Epithelial cell of proximal tubule (primary cell): ENCODE measurements around the gene TMEM115. TPM values are rescaled to one million over a fixed set of nuclear protein-coding genes. Genes with fewer than 3 reads are reported as not detected.

Source experiments
- DNase-seq: peaks from one replicate; pipeline ENCODE4 v3.0.0-alpha.2; 2011; ENCODE audit warnings: low read depth
- H3K4me3 ChIP-seq: 2 replicates; pipeline ENCODE4 v1.5.1; 2011; ENCODE audit warnings: low read depth, mild to moderate bottlenecking, low read length
- total RNA-seq: library from RNA; depleted of rRNA; stranded (reverse); fragments of >200 nt; gene quantifications from 2 replicates; pipeline ENCODE4 v1.2.3, GENCODE V29; 2015
- TF ChIP-seq, protein P1 (sequence below): conservative IDR thresholded peaks from 2 replicates; pipeline ENCODE4 v1.5.1; 2012; ENCODE audit warnings: low read depth, mild to moderate bottlenecking, low read length

The TMEM115 gene
- total RNA-seq, 1 donor from 2014 or later, result 54.6 TPM

GRCh38 chr3:50359760-50360110, 414 bp upstream of the TMEM115 start:
- DNase-seq, result no peak
- TF ChIP-seq, protein P1, sequence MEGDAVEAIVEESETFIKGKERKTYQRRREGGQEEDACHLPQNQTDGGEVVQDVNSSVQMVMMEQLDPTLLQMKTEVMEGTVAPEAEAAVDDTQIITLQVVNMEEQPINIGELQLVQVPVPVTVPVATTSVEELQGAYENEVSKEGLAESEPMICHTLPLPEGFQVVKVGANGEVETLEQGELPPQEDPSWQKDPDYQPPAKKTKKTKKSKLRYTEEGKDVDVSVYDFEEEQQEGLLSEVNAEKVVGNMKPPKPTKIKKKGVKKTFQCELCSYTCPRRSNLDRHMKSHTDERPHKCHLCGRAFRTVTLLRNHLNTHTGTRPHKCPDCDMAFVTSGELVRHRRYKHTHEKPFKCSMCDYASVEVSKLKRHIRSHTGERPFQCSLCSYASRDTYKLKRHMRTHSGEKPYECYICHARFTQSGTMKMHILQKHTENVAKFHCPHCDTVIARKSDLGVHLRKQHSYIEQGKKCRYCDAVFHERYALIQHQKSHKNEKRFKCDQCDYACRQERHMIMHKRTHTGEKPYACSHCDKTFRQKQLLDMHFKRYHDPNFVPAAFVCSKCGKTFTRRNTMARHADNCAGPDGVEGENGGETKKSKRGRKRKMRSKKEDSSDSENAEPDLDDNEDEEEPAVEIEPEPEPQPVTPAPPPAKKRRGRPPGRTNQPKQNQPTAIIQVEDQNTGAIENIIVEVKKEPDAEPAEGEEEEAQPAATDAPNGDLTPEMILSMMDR, result no peak
- H3K4me3 ChIP-seq, result peak overlapping the region; percentile 94

DNA sequence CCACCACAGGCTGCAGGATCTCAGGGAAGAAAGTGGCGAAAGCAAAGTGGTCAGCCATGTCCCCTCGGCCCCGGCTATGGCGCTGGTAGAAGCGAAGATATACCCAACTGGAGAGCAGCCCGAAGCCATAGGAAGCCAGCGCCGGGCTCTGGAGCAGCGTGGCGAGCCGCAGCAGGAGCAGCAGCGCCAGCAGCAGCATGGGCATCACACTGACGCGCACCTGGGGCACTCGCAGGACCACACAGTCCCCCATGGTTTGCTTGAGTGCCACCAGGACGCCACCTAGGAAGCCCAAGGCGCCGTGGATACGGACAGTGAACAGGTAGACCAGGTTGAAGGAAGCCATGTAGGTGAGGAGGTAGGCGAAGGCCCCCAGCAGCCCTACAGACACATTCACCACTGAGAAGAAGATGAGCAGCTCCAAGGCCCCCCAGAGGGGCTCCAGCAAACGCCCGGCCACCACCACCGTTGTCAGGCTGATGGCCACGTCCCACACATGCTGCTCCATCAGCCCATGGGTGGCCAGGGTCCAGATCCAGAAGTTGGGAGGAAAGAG, 888 bp downstream of the TMEM115 start:
- no peak for DNase-seq
- TF ChIP-seq, protein P1, result no peak
- peak overlapping the region; percentile 94 for H3K4me3 ChIP-seq

- TF ChIP-seq, protein P1, result no peak
- H3K4me3 ChIP-seq, result peak overlapping the region; percentile 94
- no peak for DNase-seq
Observed at GRCh38 chr3:50357481-50357880, 1.8 kb downstream of the TMEM115 start.

GRCh38 chr3:50356553-50356952, 2.8 kb downstream of the TMEM115 start:
- no peak for DNase-seq
- TF ChIP-seq, protein P1, result no peak
- peak overlapping the region; percentile 94 for H3K4me3 ChIP-seq

GRCh38 chr3:50355829-50356552, 3.3 kb downstream of the TMEM115 start:
- H3K4me3 ChIP-seq, result peak overlapping the region; percentile 94
- TF ChIP-seq, protein P1, result no peak
- DNase-seq, result no peak

DNA sequence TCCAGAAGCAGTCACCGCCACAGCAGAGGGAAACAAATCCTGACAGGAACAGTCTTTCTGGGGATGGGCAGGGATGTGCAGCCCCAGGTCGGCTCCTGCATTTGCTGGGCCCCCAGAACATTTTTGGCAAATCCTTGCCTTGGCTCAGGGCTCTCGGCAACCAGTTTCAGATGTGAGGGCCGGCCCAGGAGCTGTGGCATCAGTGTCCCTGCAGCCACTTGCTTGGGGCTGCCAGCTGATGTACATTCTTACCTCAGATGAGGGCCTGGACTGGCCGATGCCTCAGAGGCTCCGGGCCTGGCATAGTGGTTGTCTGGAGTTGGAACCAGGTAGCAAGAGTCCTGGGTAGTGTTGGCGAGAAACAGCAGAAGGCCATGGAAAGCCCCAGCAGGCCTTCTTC, 4.5 kb downstream of the TMEM115 start:
- no peak overlapping the region for H3K4me3 ChIP-seq
- TF ChIP-seq, protein P1, result no peak
- DNase-seq, result no peak

DNA sequence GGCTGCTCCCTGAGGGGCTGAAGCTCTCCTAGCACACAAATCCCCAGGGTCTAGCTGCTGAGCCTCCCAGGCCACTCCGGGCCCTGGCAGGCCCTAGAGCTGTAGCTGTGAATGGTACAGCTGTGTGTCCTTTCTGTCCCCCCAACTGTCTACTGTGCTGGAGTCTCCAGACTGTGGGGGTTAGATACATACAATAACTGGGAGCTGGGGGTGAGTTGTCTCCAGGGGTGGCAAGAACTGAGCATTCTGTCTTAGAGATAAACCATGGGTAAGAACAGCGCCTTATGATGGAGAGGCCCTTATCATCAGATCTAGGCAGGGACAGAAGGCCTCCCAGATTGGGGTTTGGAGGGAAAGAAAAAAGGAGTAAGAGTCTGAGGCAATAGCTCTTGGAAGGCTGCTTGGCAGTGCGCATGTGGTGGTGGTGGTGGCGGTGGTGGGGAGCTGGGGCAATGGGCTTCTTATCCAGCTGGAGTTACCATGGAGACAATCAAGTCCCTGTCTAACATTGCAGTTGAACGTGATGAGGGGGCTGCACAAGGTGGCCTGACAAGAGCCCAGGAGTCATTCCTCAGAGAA, 5.0 kb downstream of the TMEM115 start:
- H3K4me3 ChIP-seq, result no peak overlapping the region
- TF ChIP-seq, protein P1, result no peak
- no peak for DNase-seq
